Bronchial epithelial cell (primary cell): ENCODE measurements around the gene KRT6B. TPM values are rescaled to one million over a fixed set of nuclear protein-coding genes. Genes with fewer than 3 reads are reported as not detected.

Source experiments
- DNase-seq: peaks from one replicate; pipeline ENCODE4 v3.0.0-alpha.2; 2010; ENCODE audit warnings: low read depth
- FAIRE-seq: peaks from 2 replicates; lab custom pipeline; 2011; peaks lifted over from hg19 to GRCh38; lab: Jason Lieb, UNC
- H3K27me3 ChIP-seq: 2 replicates; pipeline ENCODE4 v1.5.1; 2011; ENCODE audit warnings: low read length; ENCODE audit not compliant: control insufficient read depth, insufficient read depth
- H3K36me3 ChIP-seq: 2 replicates; pipeline ENCODE4 v1.5.1; 2011; ENCODE audit warnings: low read length; ENCODE audit not compliant: control insufficient read depth, insufficient read depth
- H3K4me3 ChIP-seq: 2 replicates; pipeline ENCODE4 v1.5.1; 2011; ENCODE audit warnings: mild to moderate bottlenecking, low read depth, low read length, control low read depth
- total RNA-seq: library from RNA; depleted of rRNA; stranded (reverse); fragments of >200 nt; gene quantifications from 2 replicates; pipeline ENCODE4 v1.2.1, GENCODE V29; 2014
- TF ChIP-seq, protein P1 (sequence below): IDR thresholded peaks from 2 replicates; pipeline ENCODE4 v1.5.1; 2011; ENCODE audit warnings: mild to moderate bottlenecking, moderate library complexity, low read length, control low read depth, inconsistent platforms; ENCODE audit not compliant: insufficient read depth, severe bottlenecking

The KRT6B gene
- total RNA-seq, 1 donor from 2014 or later: 287 TPM

DNA sequence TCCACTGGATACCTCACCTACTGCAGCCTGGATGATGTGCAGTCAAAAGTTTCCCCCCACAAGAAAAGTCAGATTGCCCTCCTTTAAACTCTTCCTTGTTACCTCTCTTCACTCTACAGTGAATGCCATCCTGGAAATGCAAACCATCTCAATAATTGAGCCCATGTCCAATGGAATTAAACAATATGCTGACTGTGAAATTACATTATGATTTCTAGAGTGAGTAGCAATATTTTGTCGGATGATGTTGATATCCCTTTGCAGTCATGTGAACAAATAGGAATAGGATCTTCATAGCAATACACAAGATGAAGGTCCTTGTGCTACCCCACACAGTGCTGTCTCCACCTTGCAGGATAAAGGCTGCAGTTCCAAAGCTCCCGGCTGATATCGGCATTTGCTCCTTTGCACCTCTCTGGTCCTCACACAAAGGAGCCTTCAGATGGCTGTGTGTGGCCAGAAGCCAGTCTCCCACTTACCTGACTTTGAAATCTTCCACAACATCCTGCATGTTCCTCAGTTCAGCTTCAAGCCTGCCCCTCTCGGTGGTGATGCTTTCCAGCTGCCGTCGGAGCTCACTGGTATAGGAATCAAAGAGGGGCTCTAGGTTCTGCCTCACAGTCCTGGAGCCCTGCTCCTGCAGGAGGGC, 19.3 kb downstream of the KRT6B start:
- TF ChIP-seq, protein P1, sequence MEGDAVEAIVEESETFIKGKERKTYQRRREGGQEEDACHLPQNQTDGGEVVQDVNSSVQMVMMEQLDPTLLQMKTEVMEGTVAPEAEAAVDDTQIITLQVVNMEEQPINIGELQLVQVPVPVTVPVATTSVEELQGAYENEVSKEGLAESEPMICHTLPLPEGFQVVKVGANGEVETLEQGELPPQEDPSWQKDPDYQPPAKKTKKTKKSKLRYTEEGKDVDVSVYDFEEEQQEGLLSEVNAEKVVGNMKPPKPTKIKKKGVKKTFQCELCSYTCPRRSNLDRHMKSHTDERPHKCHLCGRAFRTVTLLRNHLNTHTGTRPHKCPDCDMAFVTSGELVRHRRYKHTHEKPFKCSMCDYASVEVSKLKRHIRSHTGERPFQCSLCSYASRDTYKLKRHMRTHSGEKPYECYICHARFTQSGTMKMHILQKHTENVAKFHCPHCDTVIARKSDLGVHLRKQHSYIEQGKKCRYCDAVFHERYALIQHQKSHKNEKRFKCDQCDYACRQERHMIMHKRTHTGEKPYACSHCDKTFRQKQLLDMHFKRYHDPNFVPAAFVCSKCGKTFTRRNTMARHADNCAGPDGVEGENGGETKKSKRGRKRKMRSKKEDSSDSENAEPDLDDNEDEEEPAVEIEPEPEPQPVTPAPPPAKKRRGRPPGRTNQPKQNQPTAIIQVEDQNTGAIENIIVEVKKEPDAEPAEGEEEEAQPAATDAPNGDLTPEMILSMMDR: no peak
- DNase-seq: no peak
- Histone ChIP-seq H3K36me3 (no peaks in the 10 kb centered on the region), H3K4me3 (no peak overlapping the region), H3K27me3 (no peaks in the 10 kb centered on the region)
- peak; percentile 89 for FAIRE-seq

DNA sequence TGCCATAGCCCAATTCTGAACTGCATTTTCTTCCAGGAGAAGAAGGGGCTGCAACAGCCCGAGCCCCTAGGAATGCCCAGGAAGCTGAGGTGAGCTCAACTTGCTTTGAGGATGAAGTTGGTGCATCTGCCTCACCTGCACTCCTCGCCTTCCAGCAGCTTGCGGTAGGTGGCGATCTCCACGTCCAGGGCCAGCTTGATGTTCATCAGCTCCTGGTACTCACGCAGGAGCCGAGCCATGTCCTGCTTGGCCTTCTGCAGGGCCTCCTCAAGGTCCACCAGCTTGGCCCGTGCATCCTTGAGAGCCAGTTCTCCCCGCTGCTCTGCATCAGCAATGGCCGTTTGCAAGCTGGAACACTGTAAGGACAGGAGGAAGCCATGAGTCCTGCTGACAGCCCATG, 23.8 kb downstream of the KRT6B start:
- TF ChIP-seq, protein P1: no peak
- no peak for FAIRE-seq

DNA sequence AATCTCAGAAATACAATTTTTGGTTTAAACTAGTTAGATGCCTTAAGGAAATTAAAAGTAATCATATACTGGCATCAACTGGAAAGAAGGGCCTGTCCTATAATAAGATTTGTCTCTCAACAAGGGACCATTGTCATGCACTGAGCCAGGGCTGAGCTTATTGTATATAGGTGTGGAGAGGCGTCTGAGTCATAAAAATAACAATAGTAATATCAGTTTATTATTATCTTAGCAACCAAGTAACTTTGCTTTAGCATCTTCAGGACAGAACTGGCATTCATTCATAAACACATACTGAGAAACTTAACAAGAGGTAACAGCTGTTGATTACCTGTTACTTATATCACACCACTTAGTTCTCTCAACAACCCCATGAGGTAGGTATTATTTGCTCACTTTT, 24.9 kb downstream of the KRT6B start:
- no peaks in the 10 kb centered on the region for H3K27me3 ChIP-seq
- DNase-seq: peak; percentile 79
- FAIRE-seq: no peak
- H3K36me3 ChIP-seq: no peaks in the 10 kb centered on the region
- H3K4me3 ChIP-seq: no peak overlapping the region
- TF ChIP-seq, protein P1: no peak

More for the DNA sequence above, 23.8 kb downstream of the KRT6B start:
- Histone ChIP-seq H3K27me3 (no peaks in the 10 kb centered on the region), H3K36me3 (no peaks in the 10 kb centered on the region), H3K4me3 (no peak overlapping the region)
- DNase-seq: no peak

DNA sequence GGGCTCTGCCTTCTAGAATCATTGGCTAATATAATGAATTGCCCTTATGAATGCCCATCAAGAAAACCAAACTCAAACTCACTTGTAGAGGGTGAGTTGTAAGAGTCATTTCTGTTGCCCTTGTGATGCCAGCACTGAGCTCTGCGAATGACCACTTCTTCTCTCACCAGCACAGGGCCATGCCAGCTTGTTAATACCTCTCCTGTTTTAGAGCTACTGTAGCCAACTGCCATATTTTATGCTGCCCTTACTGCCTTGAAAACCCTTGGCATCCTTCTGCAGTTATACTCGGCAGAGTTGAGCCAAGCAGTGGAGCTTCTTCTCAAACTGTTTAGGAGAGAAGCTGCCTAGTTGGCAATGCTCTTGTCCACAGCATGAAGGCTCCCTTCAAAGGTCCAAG, 25.9 kb downstream of the KRT6B start:
- FAIRE-seq: no peak
- no peaks in the 10 kb centered on the region for H3K27me3 ChIP-seq
- H3K4me3 ChIP-seq: no peak overlapping the region
- TF ChIP-seq, protein P1: no peak
- no peak for DNase-seq
- no peaks in the 10 kb centered on the region for H3K36me3 ChIP-seq

DNA sequence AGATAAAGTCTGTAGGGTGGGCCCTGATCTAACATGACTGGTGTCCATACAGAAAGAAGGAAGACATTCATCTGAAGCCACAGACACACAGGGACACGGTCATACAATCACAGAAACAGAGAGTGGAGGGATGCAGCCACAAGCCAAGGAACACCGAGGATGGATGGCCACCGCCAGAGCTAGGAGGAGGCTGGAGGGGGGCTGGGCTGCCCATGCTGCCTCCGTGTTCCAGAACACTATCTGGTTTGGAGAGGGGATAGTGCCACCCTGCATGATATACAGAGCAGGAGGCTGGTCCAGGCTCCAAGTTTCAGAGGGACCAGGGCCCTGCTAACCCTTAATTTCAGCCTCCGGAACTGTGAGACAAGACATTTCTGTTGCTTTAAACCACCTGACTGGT, 26.5 kb downstream of the KRT6B start:
- H3K4me3 ChIP-seq: no peak overlapping the region
- H3K36me3 ChIP-seq: no peaks in the 10 kb centered on the region
- H3K27me3 ChIP-seq: no peaks in the 10 kb centered on the region
- TF ChIP-seq, protein P1: no peak
- FAIRE-seq: no peak
- DNase-seq: no peak
